GM23338 (cell line): Measurements from ENCODE around the gene ACTMAP. TPM values are rescaled to one million over a fixed set of nuclear protein-coding genes. Genes with fewer than 3 reads are reported as not detected.

Experiments used
- ATAC-seq: fragments of 200-7000 bp; cut with Tn5 transposase; 3 replicates; pipeline ENCODE4 v1.9.1; 2020
- DNase-seq: peaks from one replicate; pipeline ENCODE4 v3.0.0-alpha.2; 2015; ENCODE audit warnings: low spot score
- H2AFZ ChIP-seq: fragments of 200-600 bp; sonication (generic); 2 replicates; pipeline ENCODE4 v1.8.0; 2016; ENCODE audit warnings: antibody characterized with exemption, mild to moderate bottlenecking, moderate library complexity
- H3F3A ChIP-seq: fragments of 200-600 bp; sonication (generic); replicated peaks from 2 replicates; pipeline ENCODE4 v1.8.0; 2017; ENCODE audit warnings: antibody characterized with exemption, mixed run types, low read depth
- H3K27ac ChIP-seq: fragments of 200-600 bp; sonication (generic); 2 replicates; pipeline ENCODE4 v1.6.1; 2016; ENCODE audit warnings: low read depth
- H3K27me3 ChIP-seq: fragments of 200-600 bp; sonication (generic); 2 replicates; pipeline ENCODE4 v1.8.0; 2016; ENCODE audit warnings: mild to moderate bottlenecking, mixed run types, moderate library complexity; ENCODE audit not compliant: insufficient read depth
- H3K36me3 ChIP-seq: fragments of 200-600 bp; sonication (generic); 2 replicates; pipeline ENCODE4 v1.8.0; 2016; ENCODE audit warnings: mild to moderate bottlenecking; ENCODE audit not compliant: insufficient read depth
- H3K4me1 ChIP-seq: fragments of 200-600 bp; sonication (generic); 2 replicates; pipeline ENCODE4 v1.8.0; 2016; ENCODE audit warnings: mild to moderate bottlenecking, moderate library complexity; ENCODE audit not compliant: insufficient read depth
- H3K4me2 ChIP-seq: fragments of 200-600 bp; sonication (generic); 2 replicates; pipeline ENCODE4 v1.7.1; 2017; ENCODE audit warnings: mixed run types
- H3K4me3 ChIP-seq: fragments of 200-600 bp; sonication (generic); 2 replicates; pipeline ENCODE4 v1.6.1; 2016; ENCODE audit warnings: mixed run types
- H3K79me2 ChIP-seq: fragments of 200-600 bp; sonication (generic); replicated peaks from 2 replicates; pipeline ENCODE4 v1.8.0; 2017; ENCODE audit warnings: mild to moderate bottlenecking; ENCODE audit not compliant: insufficient read depth
- H3K9me2 ChIP-seq: fragments of 200-600 bp; sonication (generic); 2 replicates; pipeline ENCODE4 v1.8.0; 2017; ENCODE audit not compliant: insufficient read depth
- H4K20me1 ChIP-seq: fragments of 200-600 bp; sonication (generic); replicated peaks from 2 replicates; pipeline ENCODE4 v1.8.0; 2017; ENCODE audit warnings: mild to moderate bottlenecking; ENCODE audit not compliant: insufficient read depth
- H3K27ac Mint-ChIP-seq: 2 replicates; pipeline ENCODE4 v1.8.0; 2020; ENCODE audit warnings: inconsistent platforms, mild to moderate bottlenecking, moderate library complexity, mixed read lengths
- H3K27me3 Mint-ChIP-seq: 3 replicates; pipeline ENCODE4 v1.8.0; 2022; ENCODE audit warnings: low read depth, mild to moderate bottlenecking, moderate library complexity, mixed read lengths, inconsistent platforms; ENCODE audit not compliant: insufficient read depth, poor library complexity
- H3K36me3 Mint-ChIP-seq: 3 replicates; pipeline ENCODE4 v1.8.0; 2021; ENCODE audit warnings: low read depth, mild to moderate bottlenecking, inconsistent platforms, moderate library complexity, mixed read lengths
- H3K4me1 Mint-ChIP-seq: 3 replicates; pipeline ENCODE4 v1.8.0; 2020; ENCODE audit warnings: mild to moderate bottlenecking, inconsistent platforms, mixed read lengths
- H3K4me3 Mint-ChIP-seq: 3 replicates; pipeline ENCODE4 v1.8.0; 2021; ENCODE audit warnings: moderate library complexity, mild to moderate bottlenecking, inconsistent platforms, mixed read lengths
- H3K9me3 Mint-ChIP-seq: 3 replicates; pipeline ENCODE4 v1.8.0; 2020; ENCODE audit warnings: moderate library complexity, mild to moderate bottlenecking, inconsistent platforms, mixed read lengths
- CREB1 ChIP-seq: fragments of 250-450 bp; sonication (Bioruptor Pico); IDR thresholded peaks from 2 replicates; pipeline ENCODE4 v1.5.0; 2020; ENCODE audit warnings: low read depth, mild to moderate bottlenecking, moderate library complexity
- ETS1 ChIP-seq: IDR thresholded peaks from 2 replicates; pipeline ENCODE4 v1.6.1; 2016; ENCODE audit warnings: antibody characterized with exemption
- EZH2 ChIP-seq: fragments of 200-600 bp; sonication (generic); IDR thresholded peaks from one replicate; pipeline ENCODE4 v1.8.0; 2017; ENCODE audit warnings: antibody characterized with exemption, mild to moderate bottlenecking, low read depth; ENCODE audit not compliant: unreplicated experiment
- EZH2phosphoT487 ChIP-seq: fragments of 200-600 bp; sonication (generic); IDR thresholded peaks from one replicate; pipeline ENCODE4 v1.8.1; 2018; ENCODE audit warnings: antibody characterized with exemption; ENCODE audit not compliant: unreplicated experiment
- JUNB ChIP-seq: IDR thresholded peaks from one replicate; pipeline ENCODE4 v1.6.1; 2016; ENCODE audit warnings: antibody characterized with exemption; ENCODE audit not compliant: unreplicated experiment
- NANOG ChIP-seq: IDR thresholded peaks from 2 replicates; pipeline ENCODE4 v1.6.1; 2016; ENCODE audit warnings: antibody characterized with exemption, borderline replicate concordance
- POLR2AphosphoS5 ChIP-seq: IDR thresholded peaks from 2 replicates; pipeline ENCODE4 v1.6.1; 2016; ENCODE audit warnings: antibody characterized with exemption, low read depth
- REST ChIP-seq: IDR thresholded peaks from one replicate; pipeline ENCODE4 v1.6.1; 2018; ENCODE audit warnings: antibody characterized with exemption; ENCODE audit not compliant: unreplicated experiment
- STAT1 ChIP-seq: IDR thresholded peaks from one replicate; pipeline ENCODE4 v1.6.1; 2016; ENCODE audit warnings: antibody characterized with exemption; ENCODE audit not compliant: unreplicated experiment
- ZNF114 ChIP-seq: fragments of 250-450 bp; sonication (Bioruptor Pico); IDR thresholded peaks from 2 replicates; pipeline ENCODE4 v1.5.0; 2020; ENCODE audit warnings: mild to moderate bottlenecking, moderate library complexity
- ZNF331 ChIP-seq: fragments of 250-450 bp; sonication (Bioruptor Pico); IDR thresholded peaks from 2 replicates; pipeline ENCODE4 v1.5.0; 2020; ENCODE audit warnings: low read depth, mild to moderate bottlenecking, moderate library complexity
- ZNF462 ChIP-seq: fragments of 250-450 bp; sonication (Bioruptor Pico); IDR thresholded peaks from 2 replicates; pipeline ENCODE4 v1.5.0; 2020; ENCODE audit warnings: mild to moderate bottlenecking, moderate library complexity
- polyA plus RNA-seq: library from polyadenylated mRNA; unstranded; fragments of >200 nt; fragmentation: Nextera tagmentation; extraction: Ambion mirVana; gene quantifications from 2 replicates; pipeline ENCODE4 v1.2.1, GENCODE V29; 2016
- total RNA-seq: library from RNA; depleted of rRNA; stranded (reverse); fragments of >200 nt; shearing (Covaris generic); gene quantifications from 2 replicates; pipeline ENCODE4 v1.2.3, GENCODE V29; 2014
- TF ChIP-seq, protein P1 (sequence below), 2 experiments: fragments of 200-600 bp in 1 of 2; sonication (generic) in 1 of 2; conservative IDR thresholded peaks; 2 replicates each; pipeline versions ENCODE4 v1.5.1 to v1.6.1; 2016 to 2017; ENCODE audit warnings: antibody characterized with exemption in 2 of 2, low read depth in 2 of 2, mild to moderate bottlenecking in 2 of 2, moderate library complexity in 1 of 2

Gene ACTMAP
- total and polyA plus RNA-seq, 2 experiments from 2014 or later, result 14.9 to 16.7 TPM

- Mint-ChIP-seq H3K27ac (no peak overlapping the region), H3K9me3 (no peaks in the 10 kb centered on the region), H3K36me3 (peaks cover 39% of the 10 kb centered on the region)
Measured at GRCh38 chr19:40724855-40725254, 25.4 kb downstream of the ACTMAP start.

More at GRCh38 chr19:40724855-40725254, 25.4 kb downstream of the ACTMAP start:
- Histone ChIP-seq H3K4me1 (no peaks in the 10 kb centered on the region), H3K27ac (no peak overlapping the region), H3K4me2 (no peak overlapping the region), H3K79me2 (peaks cover 11% of the 10 kb centered on the region), H3K27me3 (no peaks in the 10 kb centered on the region), H3F3A (no peaks in the 10 kb centered on the region), H3K36me3 (0 out of 2 replicates have a peak, but pooled peaks cover 8% of the 10 kb centered on the region), H2AFZ (no peak overlapping the region), H3K4me3 (no peak overlapping the region), H4K20me1 (peaks cover 6% of the 10 kb centered on the region; the same call in 1 of the 2 replicates), H3K9me2 (no peaks in the 10 kb centered on the region)
- no peak overlapping the region for H3K4me3 Mint-ChIP-seq
- DNase-seq (no peak), ATAC-seq (no peak)
- TF ChIP-seq ETS1, result no peak
- no peak for TF ChIP-seq EZH2phosphoT487
- TF ChIP-seq, protein P1, sequence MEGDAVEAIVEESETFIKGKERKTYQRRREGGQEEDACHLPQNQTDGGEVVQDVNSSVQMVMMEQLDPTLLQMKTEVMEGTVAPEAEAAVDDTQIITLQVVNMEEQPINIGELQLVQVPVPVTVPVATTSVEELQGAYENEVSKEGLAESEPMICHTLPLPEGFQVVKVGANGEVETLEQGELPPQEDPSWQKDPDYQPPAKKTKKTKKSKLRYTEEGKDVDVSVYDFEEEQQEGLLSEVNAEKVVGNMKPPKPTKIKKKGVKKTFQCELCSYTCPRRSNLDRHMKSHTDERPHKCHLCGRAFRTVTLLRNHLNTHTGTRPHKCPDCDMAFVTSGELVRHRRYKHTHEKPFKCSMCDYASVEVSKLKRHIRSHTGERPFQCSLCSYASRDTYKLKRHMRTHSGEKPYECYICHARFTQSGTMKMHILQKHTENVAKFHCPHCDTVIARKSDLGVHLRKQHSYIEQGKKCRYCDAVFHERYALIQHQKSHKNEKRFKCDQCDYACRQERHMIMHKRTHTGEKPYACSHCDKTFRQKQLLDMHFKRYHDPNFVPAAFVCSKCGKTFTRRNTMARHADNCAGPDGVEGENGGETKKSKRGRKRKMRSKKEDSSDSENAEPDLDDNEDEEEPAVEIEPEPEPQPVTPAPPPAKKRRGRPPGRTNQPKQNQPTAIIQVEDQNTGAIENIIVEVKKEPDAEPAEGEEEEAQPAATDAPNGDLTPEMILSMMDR (conservative IDR thresholded peaks at IDR 0.05; ENCODE audit: low read depth in 2 of 2), result no peak
- no peak for TF ChIP-seq ZNF462 (CRISPR knock-in tag)
- TF ChIP-seq POLR2AphosphoS5, result no peak
- TF ChIP-seq ZNF331, result no peak
- TF ChIP-seq STAT1, result no peak
- no peak for TF ChIP-seq JUNB
- no peak for TF ChIP-seq ZNF114
- TF ChIP-seq EZH2, result no peak
- no peak for TF ChIP-seq CREB1 (CRISPR knock-in tag)
- no peak for TF ChIP-seq REST
- TF ChIP-seq NANOG, result no peak
- H3K27me3 Mint-ChIP-seq, result peaks cover 2% of the 10 kb centered on the region
- H3K4me1 Mint-ChIP-seq, result peaks cover 8% of the 10 kb centered on the region
